B cell (primary cell): ENCODE results near the gene E2F2.

Experiments used
- EZH2 ChIP-seq: IDR thresholded peaks from 2 replicates; pipeline ENCODE4 v1.6.1; 2012; ENCODE audit warnings: borderline replicate concordance, low read depth, mild to moderate bottlenecking, moderate library complexity, low read length; ENCODE audit not compliant: insufficient read depth, poor library complexity, severe bottlenecking
- TF ChIP-seq, protein P1 (sequence below): fragments of 200-600 bp; IDR thresholded peaks from one replicate; pipeline ENCODE4 v1.8.0; 2022; ENCODE audit warnings: antibody characterized with exemption, mild to moderate bottlenecking

DNA sequence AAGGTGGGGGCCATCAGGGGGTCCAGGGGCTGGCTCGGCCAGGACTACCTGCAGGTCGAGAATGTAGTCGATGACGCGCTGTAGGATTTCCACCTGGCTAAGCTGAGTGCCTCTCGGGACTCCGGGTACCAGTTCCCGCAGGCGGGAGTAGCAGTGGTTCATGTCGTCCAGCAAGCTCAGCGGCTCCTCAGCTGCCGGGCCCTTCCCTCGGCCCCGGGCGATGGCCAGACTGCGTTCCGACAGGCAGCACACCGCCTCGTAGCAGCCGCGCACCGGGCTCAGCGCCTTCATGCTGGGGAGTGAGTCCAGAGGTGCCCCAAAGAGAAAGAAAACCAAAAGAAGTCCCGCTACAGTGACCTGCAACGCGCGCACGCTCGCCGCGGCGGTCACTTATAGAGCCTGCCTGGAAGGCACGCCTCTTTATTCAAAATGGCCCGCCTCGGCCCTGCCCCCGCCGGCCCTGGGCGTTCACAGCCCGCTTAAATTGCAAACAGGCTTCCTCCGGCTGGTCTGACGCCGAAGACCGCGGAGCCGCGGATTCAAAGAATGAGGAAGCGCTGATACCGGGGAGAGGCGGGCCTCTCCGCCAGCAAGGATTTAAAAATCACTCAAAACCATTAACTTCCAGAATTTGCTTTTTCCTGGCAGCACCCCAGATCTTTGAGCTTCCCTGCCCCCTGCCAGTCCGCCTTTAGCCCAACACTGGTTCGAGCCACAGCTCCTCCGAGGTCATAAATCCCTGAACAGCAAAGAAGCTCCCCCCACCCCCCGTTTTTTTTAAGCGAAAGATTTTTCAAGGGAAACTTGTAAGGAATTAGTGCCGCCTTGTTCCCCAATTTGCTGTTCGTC lies 28.3 kb upstream of the E2F2 start, which contains the start of gene ID3:
- TF ChIP-seq, protein P1, sequence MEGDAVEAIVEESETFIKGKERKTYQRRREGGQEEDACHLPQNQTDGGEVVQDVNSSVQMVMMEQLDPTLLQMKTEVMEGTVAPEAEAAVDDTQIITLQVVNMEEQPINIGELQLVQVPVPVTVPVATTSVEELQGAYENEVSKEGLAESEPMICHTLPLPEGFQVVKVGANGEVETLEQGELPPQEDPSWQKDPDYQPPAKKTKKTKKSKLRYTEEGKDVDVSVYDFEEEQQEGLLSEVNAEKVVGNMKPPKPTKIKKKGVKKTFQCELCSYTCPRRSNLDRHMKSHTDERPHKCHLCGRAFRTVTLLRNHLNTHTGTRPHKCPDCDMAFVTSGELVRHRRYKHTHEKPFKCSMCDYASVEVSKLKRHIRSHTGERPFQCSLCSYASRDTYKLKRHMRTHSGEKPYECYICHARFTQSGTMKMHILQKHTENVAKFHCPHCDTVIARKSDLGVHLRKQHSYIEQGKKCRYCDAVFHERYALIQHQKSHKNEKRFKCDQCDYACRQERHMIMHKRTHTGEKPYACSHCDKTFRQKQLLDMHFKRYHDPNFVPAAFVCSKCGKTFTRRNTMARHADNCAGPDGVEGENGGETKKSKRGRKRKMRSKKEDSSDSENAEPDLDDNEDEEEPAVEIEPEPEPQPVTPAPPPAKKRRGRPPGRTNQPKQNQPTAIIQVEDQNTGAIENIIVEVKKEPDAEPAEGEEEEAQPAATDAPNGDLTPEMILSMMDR = no peak
- TF ChIP-seq EZH2 = no peak
